Thymus (tissue), 11 donors: ENCODE data around the gene RNF146. TPM values are rescaled to one million over a fixed set of nuclear protein-coding genes. Genes with fewer than 3 reads are reported as not detected.
A peak's percentile ranks its signal among the peaks of the same experiment; 100 is the strongest.

ENCODE experiments used
- DNase-seq, 9 donors: peaks; one replicate each; pipeline ENCODE4 v3.0.0-alpha.2; 2013; ENCODE audit warnings: low spot score in 9 of 9, low read depth in 6 of 9, missing footprints in 1 of 9
- H3K27ac ChIP-seq, 2 donors: one replicate each; pipeline ENCODE4 v1.5.1; 2013; ENCODE audit warnings: control low read depth in 1 of 2, low read depth in 1 of 2, low read length in 1 of 2, mild to moderate bottlenecking in 1 of 2, moderate library complexity in 1 of 2
- H3K27me3 ChIP-seq, 2 donors: one replicate each; pipeline ENCODE4 v1.5.1; 2013; ENCODE audit warnings: low read length in 1 of 2; ENCODE audit not compliant: control insufficient read depth in 2 of 2, insufficient read depth in 1 of 2
- H3K36me3 ChIP-seq, 2 donors: one replicate each; pipeline ENCODE4 v1.5.1; 2013; ENCODE audit warnings: low read length in 1 of 2, mild to moderate bottlenecking in 1 of 2, moderate library complexity in 1 of 2; ENCODE audit not compliant: control insufficient read depth in 2 of 2, insufficient read depth in 2 of 2
- H3K4me1 ChIP-seq, 2 donors: one replicate each; pipeline ENCODE4 v1.5.1; 2013; ENCODE audit warnings: low read length in 2 of 2; ENCODE audit not compliant: control insufficient read depth in 2 of 2, insufficient read depth in 2 of 2
- H3K4me3 ChIP-seq, 2 donors: one replicate each; pipeline ENCODE4 v1.5.1; 2013; ENCODE audit warnings: low read length in 2 of 2, control low read depth in 1 of 2, mild to moderate bottlenecking in 1 of 2
- H3K9me3 ChIP-seq, 2 donors: one replicate each; pipeline ENCODE4 v1.5.1; 2013; ENCODE audit warnings: low read length in 1 of 2, mild to moderate bottlenecking in 1 of 2; ENCODE audit not compliant: control insufficient read depth in 2 of 2, insufficient read depth in 1 of 2
- WGBS: extraction: QIAGEN DNeasy Blood & Tissue Kit; methylation state at CpG from one replicate; pipeline ENCODE4 v1.1.7; 2013; 5-methylcytosine and 5-hydroxymethylcytosine counted together
- polyA plus RNA-seq: library from polyadenylated mRNA; stranded (reverse); fragments of 200-250 nt; gene quantifications from one replicate; pipeline ENCODE4 v1.2.3, GENCODE V29; 2013
- total RNA-seq: library from RNA; stranded (reverse); fragments of 120-200 nt; gene quantifications from one replicate; pipeline ENCODE4 v1.2.4, GENCODE V29; 2013
- donor health status: healthy.

RNF146 gene
- total and polyA plus RNA-seq, 2 donors = 23.5 to 48.4 TPM

- Histone ChIP-seq H3K36me3 (peaks cover 0 to 17% of the 10 kb centered on the region in 2 donors), H3K27me3 (no peaks in the 10 kb centered on the region), H3K27ac (no peak overlapping the region), H3K9me3 (no peaks in the 10 kb centered on the region), H3K4me1 (no peaks in the 10 kb centered on the region), H3K4me3 (no peak overlapping the region)
- 94% methylated on average over 4 of the region's 4 CpGs for WGBS
- no peak for DNase-seq
Measured at GRCh38 chr6:127297502-127298070, 30.9 kb downstream of the RNF146 start.

GRCh38 chr6:127298475-127298874 lies 31.8 kb downstream of the RNF146 start:
- H3K4me3 ChIP-seq = no peak overlapping the region
- H3K36me3 ChIP-seq = peaks cover 0 to 17% of the 10 kb centered on the region in 2 donors
- no peaks in the 10 kb centered on the region for H3K9me3 ChIP-seq
- no peaks in the 10 kb centered on the region for H3K27me3 ChIP-seq
- no peak overlapping the region for H3K27ac ChIP-seq
- no peaks in the 10 kb centered on the region for H3K4me1 ChIP-seq
- DNase-seq = no peak
- 99% methylated on average over 2 of the region's 2 CpGs for WGBS

GRCh38 chr6:127299522-127300240 lies 33.0 kb downstream of the RNF146 start:
- H3K27ac ChIP-seq = no peak overlapping the region
- 100% methylated on average over 4 of the region's 4 CpGs for WGBS
- DNase-seq = no peak
- no peaks in the 10 kb centered on the region for H3K4me1 ChIP-seq
- no peak overlapping the region for H3K4me3 ChIP-seq
- H3K36me3 ChIP-seq = peaks cover 0 to 21% of the 10 kb centered on the region in 2 donors
- no peaks in the 10 kb centered on the region for H3K27me3 ChIP-seq
- H3K9me3 ChIP-seq = no peaks in the 10 kb centered on the region

DNA sequence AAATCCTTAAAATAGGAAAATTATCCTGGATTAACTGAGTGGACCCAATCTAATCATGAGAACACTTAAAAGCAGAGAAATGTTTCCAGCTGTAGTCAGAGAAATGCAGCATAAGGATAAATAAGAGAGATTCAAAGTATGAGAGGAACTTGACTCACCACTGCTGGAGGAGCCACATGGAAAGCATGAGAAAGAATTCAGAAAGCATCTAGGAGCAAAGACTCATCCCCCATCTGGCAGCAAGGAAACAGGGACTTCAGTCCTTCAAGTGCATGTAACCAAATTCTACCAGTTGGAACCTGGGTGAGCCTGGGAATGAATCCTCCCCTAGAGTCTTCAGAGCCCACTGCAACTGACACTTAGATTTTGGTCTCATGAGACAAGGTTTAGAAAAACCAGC lies 33.7 kb downstream of the RNF146 start:
- DNase-seq = no peak
- Histone ChIP-seq H3K4me1 (no peaks in the 10 kb centered on the region), H3K27ac (no peak overlapping the region), H3K4me3 (no peak overlapping the region), H3K27me3 (no peaks in the 10 kb centered on the region), H3K36me3 (peaks cover 0 to 18% of the 10 kb centered on the region in 2 donors), H3K9me3 (no peaks in the 10 kb centered on the region)

DNA sequence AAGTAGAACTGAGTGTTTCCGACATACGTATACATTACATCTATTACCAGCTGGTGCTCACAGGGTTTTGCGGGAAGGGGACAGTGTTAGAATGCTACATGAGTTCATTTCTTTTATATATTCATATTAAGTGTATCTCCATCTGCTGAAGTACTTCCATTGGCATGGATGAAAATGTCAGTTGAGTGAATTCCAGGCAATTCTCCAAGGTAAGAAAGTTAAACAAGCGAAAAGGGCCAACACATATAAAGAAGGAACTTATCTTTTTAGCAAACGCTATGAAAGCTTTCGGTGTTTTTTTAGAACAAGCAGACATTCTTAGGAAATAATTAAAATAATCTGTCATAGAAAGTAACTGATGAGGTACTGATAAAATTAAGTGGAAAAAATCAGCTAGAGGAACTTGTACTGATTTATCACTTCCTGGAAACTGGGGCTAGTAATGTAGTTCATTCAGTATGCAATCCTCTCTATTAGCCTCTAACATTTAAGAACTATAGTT lies 34.6 kb downstream of the RNF146 start:
- no peak for DNase-seq
- Histone ChIP-seq H3K36me3 (peaks cover 0 to 19% of the 10 kb centered on the region in 2 donors), H3K27me3 (no peaks in the 10 kb centered on the region), H3K4me1 (no peaks in the 10 kb centered on the region), H3K27ac (no peak overlapping the region), H3K9me3 (no peaks in the 10 kb centered on the region), H3K4me3 (no peak overlapping the region)
- WGBS = 93% methylated on average over 6 of the region's 6 CpGs

GRCh38 chr6:127302728-127303660 lies 36.3 kb downstream of the RNF146 start:
- peak in 8 of 9 donors; percentile 2 to 59 (median 16) for DNase-seq
- Histone ChIP-seq H3K36me3 (peaks cover 0 to 22% of the 10 kb centered on the region in 2 donors), H3K9me3 (no peaks in the 10 kb centered on the region), H3K27ac (no peak overlapping the region), H3K27me3 (no peaks in the 10 kb centered on the region), H3K4me1 (no peaks in the 10 kb centered on the region), H3K4me3 (no peak overlapping the region)
- WGBS = 60% methylated on average over 6 of the region's 6 CpGs

DNA sequence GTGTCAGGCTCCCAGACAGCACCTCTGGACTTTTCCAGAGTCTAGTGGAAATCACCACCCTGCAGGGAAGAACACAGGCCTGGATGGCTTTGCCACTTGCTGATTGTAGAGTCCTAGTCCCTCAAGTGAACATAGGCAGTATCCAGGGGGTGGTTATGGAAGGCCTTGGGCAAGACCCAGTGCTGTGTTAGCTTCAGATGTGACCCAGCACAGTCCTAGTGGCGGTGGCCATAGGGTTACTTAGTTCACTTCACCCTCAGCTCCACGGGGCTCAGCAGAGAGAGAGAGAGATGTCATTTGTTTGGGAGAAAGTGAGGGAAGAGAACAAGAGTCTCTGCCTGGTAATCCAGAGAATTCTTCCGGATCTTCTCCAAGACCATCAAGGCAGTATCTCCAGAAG lies 37.3 kb downstream of the RNF146 start:
- Histone ChIP-seq H3K27me3 (no peaks in the 10 kb centered on the region), H3K27ac (no peak overlapping the region), H3K4me1 (no peaks in the 10 kb centered on the region), H3K9me3 (no peaks in the 10 kb centered on the region), H3K4me3 (no peak overlapping the region), H3K36me3 (peaks cover 0 to 22% of the 10 kb centered on the region in 2 donors)
- no peak for DNase-seq
- WGBS = 98% methylated on average over 3 of the region's 3 CpGs

DNA sequence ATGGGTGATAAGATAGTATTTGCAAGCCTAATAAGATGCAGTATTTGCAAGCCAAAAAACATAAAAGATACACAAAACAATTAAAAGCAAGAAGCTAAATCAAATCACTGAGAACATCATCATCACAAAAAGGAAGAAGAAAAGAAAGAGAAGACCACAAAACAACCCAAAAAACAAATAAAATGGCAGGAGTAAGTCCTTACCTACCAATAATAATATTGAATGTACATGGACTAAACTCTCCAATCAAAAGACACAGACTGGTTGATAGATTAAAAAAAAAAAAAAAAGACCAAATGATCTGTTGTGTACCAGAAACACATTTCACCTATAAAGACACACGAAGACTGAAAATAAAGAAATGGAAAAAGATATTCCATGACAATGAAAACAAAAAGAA lies 39.1 kb downstream of the RNF146 start:
- Histone ChIP-seq H3K27me3 (no peaks in the 10 kb centered on the region), H3K36me3 (peaks cover 0 to 15% of the 10 kb centered on the region in 2 donors), H3K4me3 (no peak overlapping the region), H3K27ac (no peak overlapping the region), H3K4me1 (no peaks in the 10 kb centered on the region), H3K9me3 (no peaks in the 10 kb centered on the region)
- 99% methylated on average over 1 of the region's 1 CpG for WGBS
- no peak for DNase-seq
